ENCODE measurements around the gene KRTAP10-12.

DNA sequence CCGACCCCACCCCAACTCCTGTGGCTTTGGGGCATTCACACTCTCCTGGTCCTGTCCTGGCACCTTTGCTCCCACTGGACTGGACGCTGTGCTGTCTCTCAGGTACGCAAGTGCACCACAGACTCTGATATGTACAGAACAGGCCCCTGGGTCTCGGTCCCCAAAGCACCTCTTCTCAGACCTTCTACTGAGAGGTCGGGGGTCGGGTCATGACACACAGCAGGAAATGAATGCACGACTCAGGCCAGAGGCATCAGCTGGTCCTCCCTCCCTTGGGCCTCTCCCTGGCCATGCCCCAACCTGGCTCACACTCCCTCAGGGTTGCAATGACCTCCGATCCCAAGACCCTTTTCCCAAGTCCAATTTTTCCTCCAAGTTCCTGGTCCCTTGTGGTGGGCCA lies 1.8 kb upstream of the KRTAP10-12 start:
- TF ChIP-seq, protein P1, sequence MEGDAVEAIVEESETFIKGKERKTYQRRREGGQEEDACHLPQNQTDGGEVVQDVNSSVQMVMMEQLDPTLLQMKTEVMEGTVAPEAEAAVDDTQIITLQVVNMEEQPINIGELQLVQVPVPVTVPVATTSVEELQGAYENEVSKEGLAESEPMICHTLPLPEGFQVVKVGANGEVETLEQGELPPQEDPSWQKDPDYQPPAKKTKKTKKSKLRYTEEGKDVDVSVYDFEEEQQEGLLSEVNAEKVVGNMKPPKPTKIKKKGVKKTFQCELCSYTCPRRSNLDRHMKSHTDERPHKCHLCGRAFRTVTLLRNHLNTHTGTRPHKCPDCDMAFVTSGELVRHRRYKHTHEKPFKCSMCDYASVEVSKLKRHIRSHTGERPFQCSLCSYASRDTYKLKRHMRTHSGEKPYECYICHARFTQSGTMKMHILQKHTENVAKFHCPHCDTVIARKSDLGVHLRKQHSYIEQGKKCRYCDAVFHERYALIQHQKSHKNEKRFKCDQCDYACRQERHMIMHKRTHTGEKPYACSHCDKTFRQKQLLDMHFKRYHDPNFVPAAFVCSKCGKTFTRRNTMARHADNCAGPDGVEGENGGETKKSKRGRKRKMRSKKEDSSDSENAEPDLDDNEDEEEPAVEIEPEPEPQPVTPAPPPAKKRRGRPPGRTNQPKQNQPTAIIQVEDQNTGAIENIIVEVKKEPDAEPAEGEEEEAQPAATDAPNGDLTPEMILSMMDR (IDR thresholded peaks at IDR 0.05; ENCODE audit: insufficient read depth, low read depth, low read length) = no peak
- no peak for TF ChIP-seq EZH2 (IDR thresholded peaks at IDR 0.05; ENCODE audit: insufficient read depth, low read length)
